CD1c-positive myeloid dendritic cell (primary cell): Measurements from ENCODE around the gene FAF1.

ENCODE experiments used
- DNase-seq: peaks from one replicate; pipeline ENCODE4 v3.0.0-alpha.2; 2016; ENCODE audit errors: extremely low spot score

FAF1 gene

DNA sequence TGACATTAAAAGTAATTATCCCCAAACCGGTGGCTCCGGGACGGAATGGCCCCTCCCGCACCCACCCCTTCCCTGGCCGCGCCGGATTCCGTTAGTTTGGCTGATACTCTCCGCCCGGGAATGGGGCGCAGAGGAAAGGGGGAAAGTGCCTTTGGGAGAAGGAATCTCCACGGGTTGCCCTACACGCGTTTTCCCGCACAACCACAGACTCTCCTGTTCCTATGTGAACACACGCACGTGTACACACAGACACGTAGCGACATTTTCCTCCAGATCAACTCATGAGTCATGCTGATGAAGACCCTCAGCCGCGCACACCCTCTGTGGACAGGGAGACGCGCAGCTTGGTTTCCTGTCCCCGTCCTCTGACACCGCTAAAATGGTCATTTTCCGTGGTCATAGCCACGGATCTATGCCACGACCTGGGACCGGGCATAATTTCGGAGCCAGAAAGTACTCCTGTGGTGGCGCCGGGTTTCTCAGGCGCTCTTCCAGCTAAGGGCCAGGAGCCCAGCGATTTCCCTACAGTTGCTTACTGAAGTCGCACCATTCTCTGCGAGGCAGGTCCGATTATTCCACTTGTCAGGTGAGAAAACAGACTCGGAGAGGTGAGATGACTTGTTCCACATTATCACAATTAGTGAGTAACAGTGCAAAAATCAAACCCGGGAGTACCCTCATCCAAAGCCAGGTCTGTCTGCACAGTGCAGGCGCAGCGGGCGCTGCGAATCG, 532.8 kb downstream of the FAF1 start:
- DNase-seq = no peak

DNA sequence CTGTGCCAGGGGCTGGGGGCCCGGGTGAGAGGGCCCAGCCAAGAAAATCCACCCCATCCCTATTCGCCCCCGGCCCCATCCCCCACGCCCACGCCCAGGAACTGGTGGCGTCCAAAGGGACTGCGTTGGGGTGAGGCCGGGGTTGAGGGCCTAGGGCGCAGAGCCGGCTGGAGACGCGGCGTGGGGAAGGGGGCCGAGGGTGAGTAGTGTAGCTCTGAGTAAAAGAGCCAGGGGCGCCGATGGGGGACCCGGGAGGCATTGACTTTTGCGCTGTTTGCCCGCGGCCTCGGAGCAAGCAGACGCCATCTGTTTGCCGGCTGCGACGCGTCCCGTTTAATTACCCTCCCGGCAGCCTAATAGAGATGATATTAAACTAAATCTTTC, 533.4 kb downstream of the FAF1 start:
- no peak for DNase-seq

DNA sequence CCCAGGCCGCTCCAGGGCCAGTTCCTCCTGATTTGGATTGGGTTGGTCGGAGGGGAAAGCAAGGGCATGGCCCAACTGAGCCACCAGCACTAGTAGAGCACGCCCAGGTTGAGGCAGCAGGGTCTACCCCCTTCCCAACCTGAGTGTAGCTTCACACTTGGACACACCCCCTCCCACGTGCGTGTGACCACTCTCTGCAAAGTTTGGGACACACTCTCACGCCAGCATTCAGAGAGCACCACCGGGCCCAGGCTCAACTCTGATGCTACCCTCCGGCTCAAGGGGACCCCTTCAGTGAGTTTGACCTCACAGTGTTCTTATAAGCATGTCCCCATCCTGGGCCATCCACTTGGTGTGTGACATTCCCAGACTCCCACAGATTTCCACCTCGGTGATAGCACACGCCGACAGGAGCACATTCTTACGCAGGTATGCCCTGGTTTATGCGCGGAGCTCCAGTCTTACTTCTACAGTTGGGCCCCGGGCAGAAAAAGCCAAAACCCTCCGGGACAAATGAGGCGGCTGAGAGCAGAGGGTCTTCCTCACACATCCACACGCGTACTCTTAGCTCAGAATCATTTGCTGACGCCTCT, 533.9 kb downstream of the FAF1 start:
- DNase-seq = no peak

DNA sequence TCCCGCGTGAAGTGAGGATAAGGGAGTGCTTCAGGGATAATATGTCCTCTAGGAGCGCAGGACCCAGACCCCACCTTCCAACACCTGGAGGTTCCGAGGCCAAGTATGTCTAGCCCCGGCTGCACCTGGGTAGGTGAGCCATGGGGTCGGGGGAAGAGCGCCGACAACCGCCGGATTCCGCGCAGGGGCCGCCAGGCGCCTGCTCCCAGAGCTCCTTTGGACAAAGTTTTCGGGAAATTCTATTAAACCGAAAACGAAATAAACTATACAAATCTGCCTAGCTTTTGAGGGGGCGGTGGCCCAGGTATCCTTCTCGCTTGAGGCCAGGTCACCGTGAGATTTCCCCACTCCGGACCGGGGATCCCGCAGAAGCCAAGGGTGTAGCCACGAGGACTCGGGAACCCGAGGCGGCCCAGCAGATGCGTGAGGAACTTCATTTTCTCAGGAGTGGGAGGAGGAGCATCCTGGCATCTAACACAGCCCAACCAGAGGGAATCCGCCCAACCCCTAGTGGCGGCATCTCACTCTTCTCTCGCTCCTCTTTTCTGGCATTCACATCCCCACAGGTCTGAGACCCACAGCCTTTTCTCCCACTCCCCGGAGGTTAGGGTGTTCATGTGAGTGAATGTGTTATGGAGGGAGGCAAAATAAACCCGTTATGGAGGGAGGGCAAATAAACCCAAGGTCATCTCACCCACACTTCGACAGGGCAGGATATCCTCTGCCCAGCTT, 534.5 kb downstream of the FAF1 start:
- DNase-seq = peak; percentile 21

DNA sequence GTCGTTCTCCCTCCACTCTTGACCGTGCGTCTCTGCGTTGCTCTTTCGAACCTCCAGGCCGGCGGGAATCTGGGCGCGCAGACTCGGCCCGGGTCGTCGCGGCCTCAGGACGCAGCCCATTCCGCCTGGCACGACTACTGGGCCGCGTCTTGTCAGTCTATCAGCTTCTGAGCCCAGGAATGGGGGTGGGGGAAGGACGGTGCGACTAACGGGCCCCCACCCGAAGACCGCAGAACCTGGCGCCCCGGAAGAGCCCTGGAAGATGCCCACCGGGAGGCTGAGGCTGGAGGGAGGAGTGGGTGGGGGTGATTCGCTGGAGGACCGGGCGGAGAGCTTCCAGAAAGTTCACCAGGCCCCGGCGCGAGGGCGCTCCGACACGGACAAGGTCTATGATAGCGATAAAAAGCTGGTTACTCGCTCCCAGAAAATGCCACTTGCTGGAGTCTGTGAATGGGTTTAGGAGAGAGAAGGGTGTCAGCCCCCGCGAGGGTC, 535.1 kb downstream of the FAF1 start:
- no peak for DNase-seq

DNA sequence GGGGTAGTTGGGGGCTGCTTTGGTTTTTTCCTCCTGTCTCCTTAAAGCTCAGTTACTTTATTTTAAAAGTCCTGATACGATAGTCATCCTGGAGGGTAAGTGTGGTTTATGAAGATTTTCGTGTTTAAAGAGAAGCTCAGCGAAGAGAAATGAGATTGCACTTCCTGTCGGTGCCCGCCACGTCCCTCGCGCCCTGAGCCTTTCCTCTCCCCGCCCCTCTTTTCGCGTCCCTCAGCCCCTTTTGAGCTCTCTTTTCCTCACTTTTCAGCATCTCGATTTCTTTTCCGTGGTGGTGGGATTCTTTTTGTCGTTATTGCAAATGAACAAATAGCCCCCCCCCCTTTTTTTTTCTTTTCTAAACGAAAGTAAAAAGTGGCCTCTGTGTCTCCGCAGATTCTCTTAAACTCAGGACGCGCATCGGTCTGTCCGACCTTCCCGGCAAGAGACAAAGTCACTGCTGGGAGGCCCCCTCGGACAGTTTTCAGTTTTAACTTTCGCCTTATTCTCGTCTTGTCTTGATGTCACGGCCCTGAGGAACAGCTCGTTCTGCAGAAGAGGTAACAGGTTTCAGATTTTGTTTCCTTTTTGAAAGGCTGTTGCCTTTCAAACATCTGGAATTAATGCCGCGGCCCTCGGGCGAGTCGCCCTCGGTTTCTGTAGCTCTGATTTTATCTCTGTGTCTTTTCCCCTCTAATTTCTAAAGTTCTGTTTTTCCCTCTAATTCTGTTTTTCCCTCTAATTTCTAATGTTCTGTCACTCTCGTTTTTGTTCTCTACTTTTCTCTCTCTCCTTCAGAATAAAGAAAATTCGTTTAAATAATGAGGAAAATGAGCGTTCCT, 535.8 kb downstream of the FAF1 start:
- DNase-seq = peak; percentile 7

DNA sequence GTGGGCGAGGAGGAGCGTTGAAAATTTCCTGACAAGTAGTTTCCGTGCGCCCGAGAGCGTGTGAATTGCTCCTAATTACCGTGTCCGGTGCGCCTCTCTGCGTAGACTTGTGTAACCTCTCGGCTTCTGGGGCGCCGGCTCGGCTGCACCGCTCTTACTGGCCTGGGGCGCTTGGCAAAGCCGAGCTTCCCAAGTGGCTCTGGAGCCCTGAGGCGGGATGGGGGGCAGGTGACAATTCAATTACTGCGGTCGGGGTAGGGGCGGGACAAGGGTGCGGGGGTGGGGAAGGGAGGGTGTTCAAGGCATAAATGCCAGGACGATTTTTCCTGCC, 536.4 kb downstream of the FAF1 start:
- peak; percentile 16 for DNase-seq

DNA sequence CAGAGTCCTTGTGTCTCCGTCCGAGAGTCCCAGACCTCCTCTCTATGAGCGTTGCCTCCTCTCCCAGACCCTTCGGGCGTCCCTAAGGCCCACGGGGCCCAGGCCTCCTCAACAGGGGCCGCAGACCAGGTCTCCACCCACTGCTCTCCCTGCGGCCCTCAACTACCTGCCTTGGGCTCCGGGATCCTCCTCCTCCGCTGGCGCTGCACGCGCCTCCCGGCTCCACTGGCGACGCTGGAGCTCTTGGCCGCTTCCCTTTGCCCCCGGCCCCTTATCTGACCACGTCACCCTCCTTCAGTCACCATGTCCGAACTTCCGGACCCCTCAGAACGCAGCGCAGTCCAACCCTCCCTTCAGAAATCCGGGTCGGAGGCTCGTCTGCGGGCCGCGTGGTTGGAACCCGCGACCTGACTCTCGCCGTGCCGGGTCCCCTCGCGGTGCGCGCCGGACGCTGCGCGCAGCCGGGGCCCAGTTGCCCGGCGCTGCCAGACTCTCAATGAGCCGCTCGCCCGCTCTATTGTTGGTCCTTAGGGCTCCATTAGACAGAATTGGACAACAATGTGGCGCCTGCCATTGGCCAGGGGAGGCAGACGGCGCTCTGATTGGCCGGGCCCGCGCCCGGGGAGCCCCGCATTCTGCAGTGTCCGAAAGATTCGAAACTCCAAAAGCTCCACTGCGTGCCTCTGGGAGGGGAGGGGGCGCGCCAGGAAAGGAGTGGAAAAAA, 537.0 kb downstream of the FAF1 start, which contains the start of gene DMRTA2:
Gene DMRTA2, minus strand, starts transcription at position 498 of the 724 bp plus-strand sequence. CDS start 1,907 bp downstream, outside the sequence.
- DNase-seq = no peak

DNA sequence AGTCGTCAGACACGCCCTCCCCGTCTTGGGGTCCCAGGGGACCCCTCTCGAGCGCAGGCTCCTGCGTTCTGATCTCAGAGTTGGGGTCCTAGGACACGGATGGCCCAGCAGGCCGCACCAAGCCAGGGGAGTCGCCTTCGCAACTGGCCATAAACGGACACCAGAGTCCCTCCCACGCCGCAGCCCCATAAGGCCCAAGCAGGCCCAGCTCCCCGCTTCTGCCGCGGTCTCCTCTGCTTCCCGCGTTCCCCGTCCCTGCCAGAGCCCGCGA, 537.5 kb downstream of the FAF1 start:
- DNase-seq = no peak

DNA sequence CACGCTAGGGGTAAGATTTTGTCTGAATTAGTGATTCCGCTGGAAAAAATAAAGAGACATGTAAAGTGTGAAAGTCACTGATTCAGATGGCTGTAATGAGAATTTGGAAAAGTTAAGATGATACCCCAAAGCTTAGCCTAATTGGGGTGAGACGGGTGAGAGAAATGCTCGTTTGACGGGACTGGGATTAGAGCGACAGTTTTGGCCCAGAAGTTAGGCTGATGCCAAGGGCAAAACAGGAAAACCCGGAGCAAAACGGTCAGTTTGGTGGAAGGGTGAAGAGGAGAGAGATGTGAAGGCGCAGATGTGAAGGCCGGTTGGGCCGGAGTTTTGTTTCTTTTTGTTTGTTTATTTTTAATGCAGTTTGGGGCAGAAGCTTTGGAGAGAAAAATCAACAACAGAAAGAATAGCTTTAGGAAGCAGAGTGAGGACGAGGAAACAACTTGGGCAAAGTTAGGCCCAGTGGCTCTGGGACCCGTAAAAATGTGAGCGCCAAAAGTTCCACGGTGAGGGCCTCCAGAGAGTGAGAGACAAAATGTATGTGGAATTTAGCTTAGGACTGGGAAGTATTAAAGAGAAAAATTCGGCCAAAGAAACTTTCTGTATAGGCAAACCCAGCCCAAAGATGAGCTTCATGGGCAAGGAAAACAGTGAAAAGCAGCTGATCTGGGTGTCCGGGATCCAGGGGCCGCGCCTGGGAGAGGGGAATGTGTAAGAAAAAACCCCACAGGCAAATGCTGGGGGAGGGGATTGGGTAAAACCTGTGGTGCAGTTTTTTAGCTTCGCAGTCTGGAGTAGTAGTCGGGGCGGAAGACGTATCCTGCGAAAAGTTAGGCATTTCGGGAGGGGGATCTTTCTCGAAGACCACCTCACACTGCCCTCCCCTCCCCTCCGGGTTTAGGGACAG, 538.0 kb downstream of the FAF1 start:
- no peak for DNase-seq

DNA sequence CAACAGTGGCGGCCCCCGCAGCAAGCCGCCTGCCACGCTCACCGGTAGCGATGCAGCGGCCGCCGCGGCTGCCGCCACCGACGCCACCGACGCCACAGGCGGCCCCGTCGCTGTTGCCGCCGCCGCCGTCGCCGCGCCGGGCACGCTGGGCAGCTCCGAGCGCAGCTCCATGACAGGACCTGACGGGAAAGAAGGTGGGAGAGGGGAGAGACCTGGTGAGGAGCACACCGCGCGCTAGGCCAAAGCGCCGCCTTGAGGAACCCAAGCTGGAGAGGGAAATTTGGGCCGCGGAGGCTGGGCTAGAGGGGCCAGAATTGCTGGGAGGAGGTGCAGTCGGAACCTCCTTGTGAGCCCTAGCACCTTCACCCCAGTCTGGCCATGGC, 538.7 kb downstream of the FAF1 start:
- no peak for DNase-seq

DNA sequence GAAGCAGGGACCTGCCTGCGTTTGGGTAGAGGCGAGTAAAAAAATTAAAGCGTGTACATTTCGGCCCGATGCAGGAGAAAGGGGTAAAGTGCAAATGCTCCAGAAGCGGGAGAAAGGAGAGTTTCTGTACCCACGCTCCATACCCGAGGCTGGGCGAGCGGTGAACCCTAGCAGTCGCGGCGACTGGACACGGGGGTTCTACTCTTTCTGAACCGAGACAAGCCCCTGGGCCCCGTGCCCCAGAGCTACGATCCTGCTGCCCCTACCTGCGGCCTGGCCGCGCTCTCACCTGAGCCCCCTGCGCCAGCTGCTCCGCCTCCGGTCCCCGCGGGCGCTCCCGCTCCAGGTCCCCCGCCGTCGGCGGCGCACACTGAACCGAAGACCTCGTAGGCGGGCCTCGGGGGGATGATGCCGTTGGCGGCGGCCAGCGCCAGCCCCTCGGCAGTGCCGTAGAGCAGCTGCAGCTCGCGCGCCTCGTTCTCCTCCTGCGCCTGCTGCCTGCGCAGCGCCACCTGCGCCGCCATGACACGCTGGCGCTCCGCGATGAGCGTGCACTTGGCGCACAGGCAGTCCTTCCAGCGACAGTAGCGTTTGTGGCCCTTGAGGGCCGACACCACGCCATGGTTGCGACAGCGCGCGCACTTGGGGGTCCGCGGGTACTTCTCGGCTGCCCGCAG, 539.2 kb downstream of the FAF1 start:
- no peak for DNase-seq

DNA sequence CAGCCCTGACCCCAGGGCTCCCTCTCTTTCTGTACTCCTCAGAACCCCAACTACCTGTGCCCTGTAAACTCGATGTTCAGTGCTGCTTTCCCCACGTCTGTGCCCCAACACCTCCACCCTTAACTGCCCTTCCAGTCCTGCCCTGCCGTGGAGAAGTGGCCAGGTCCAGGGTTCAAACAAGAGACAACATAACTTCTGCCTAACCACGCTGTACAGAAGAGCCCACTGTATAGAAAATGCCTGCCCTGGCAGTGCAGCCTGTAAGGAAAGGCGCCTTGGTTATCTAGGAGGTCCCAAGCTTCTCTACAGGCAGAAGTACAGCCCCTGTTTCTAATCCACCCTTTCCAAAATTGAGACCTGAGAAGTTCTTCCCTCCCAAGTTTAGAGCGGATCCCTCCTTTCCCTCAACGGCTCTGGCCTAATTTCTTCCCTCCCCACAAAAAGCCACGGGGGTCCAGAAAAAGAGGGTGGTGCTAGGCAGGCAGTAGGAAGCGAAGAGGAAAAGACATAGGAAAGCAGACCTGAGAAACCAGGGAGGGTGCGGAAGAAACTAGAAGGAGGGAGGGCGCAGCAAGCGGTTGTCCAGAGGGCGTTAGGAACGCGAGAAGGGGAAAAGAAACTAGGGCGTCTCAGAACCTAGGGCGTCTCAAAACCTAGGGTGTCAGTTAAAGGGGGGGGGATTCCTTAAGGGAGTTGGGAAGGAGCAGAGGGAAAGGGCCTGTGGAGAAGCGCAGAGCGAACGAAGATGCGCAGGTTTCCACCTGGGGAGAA, 540.0 kb downstream of the FAF1 start:
- no peak for DNase-seq

DNA sequence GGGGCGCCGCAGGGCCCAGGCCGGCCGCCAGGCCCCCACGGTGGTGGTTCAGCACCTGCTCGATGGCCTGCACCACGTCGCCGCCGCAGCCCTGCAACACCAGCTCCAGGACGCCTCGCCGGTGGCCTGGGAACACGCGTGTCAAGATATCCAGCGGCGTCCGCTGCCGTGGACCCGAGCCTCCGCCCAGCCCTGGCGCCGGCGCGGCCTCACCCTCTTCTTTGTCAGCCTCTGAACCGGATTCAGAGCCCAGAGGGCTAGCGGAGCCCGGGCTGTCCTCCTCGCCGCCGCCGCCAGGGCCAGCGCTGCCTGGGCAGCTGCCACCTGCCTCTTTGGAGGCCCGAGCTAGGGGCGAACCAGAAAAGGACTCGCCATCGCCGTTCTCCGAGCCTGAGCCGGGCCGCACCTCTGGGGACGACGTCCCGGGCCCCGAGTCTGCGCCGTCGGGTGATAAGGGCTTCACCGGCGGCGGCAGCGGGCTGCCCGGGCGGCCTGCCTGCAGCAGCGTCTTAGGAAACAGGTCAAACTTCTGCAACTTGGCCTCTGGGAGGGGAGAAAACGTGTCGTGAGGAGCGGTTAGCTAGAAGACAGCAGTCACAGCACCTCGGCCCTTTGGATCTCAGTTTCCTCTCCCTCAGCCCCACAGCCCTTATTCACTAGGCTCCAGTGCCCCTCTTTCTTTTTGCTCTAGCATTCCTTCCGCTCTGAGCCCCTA, 540.7 kb downstream of the FAF1 start:
- DNase-seq = no peak

DNA sequence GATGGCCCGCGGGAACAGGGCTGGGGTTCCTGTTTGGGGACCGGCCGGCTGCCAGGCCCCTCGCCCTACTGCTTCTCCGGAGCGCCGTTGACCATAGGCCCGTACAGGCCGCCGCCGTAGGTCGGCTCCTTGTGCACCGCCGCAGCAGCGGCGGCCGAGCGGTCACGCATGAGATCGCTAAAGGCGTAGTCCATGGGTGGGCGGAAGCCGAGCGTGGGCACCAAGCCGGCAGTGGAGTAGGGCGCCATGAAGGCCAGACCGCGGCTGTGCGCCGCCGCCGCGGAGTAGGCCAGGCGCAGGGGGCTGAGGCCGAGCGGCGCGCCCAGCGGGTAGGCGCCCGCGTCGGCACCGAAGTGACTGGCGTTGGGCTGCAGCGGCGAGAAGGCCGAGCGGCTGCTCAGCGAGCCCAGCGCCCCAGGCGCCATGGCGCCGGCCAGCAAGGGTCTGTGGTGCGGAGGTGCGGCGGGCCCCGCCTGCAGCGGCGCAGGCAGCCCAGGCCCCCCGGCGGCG, 541.4 kb downstream of the FAF1 start:
- DNase-seq = peak; percentile 8

DNA sequence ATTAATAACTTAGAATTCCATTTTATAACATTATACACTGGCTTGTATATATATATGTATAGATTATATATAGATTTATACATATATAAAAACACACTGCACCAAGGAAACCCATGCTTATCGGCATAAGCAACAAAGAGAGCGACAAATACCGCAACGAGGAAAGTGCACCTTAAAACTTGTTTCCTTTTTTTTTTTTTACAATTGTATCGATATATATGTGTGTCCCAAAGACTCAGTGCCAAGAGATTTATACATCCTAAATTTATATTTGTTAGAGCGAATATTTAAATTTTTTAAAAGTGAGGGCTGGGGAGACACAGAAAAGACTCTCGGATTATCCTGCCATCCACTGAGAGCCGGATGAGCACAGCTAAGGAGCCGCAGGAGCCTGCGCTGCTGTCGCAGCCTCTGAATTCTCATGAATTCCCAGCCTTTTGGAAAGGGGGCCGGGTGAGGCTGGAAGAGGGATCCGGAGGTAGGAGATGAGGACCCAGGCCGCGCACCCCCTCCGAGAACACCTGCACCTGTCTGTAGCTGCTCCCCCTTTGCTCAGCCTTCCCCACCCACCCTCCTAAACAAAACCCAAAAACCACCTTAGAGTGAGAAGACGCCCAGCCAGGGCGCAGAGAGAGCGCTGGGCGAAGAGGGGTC, 542.0 kb downstream of the FAF1 start:
- DNase-seq = no peak

DNA sequence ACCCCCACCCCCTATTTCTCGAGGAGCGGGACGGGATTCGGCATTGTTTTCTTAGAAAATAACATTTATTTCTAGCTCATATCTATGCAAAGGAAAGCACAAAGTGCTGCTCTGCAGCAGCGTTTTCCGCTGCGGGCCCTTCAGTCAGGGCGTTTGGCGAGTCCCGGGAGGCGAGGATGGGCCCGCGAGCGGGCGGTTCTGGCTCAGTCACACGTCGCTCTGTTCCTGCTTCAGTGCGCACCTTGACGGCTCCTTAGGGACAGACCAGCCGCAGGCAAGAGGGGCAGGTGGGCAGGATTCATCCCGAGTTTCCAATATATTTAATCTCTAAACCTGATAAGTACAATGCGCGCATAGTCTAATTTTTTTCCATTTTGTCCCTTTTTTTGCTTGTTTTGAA, 542.6 kb downstream of the FAF1 start:
- no peak for DNase-seq
